GM18858 (cell line): ENCODE results near the gene CNNM4.

ENCODE experiments used
- ATAC-seq: cut with Tn5 transposase; IDR thresholded peaks from one replicate; pipeline ENCODE4 v1.9.1; 2021; ENCODE audit not compliant: unreplicated experiment

CNNM4 gene

GRCh38 chr2:96760036-96760985, at the start of gene CNNM4:
Gene CNNM4, plus strand, starts transcription at chr2:96760902. Its CDS starts 98 bp downstream, at chr2:96761000.
- ATAC-seq = peak; percentile 51

GRCh38 chr2:96710985-96711384, 49.7 kb upstream of the CNNM4 start:
- ATAC-seq = no peak

- ATAC-seq = no peak
Observed at GRCh38 chr2:96715658-96716057, 45.0 kb upstream of the CNNM4 start.

- ATAC-seq = no peak
Observed at GRCh38 chr2:96716388-96716787, 44.3 kb upstream of the CNNM4 start.

- no peak for ATAC-seq
Observed at GRCh38 chr2:96726131-96726530, 34.6 kb upstream of the CNNM4 start.

GRCh38 chr2:96727431-96727830, 33.3 kb upstream of the CNNM4 start:
- no peak for ATAC-seq

GRCh38 chr2:96729748-96730147, 31.0 kb upstream of the CNNM4 start:
- no peak for ATAC-seq

- no peak for ATAC-seq
Observed at GRCh38 chr2:96730212-96730611, 30.5 kb upstream of the CNNM4 start.

- ATAC-seq = no peak
Observed at GRCh38 chr2:96733931-96734330, 26.8 kb upstream of the CNNM4 start.

GRCh38 chr2:96734880-96735583, 25.7 kb upstream of the CNNM4 start:
- no peak for ATAC-seq

- ATAC-seq = no peak
Observed at GRCh38 chr2:96737251-96737650, 23.5 kb upstream of the CNNM4 start.

GRCh38 chr2:96737831-96738230, 22.9 kb upstream of the CNNM4 start:
- no peak for ATAC-seq

GRCh38 chr2:96739076-96739632, 21.5 kb upstream of the CNNM4 start:
- no peak for ATAC-seq

GRCh38 chr2:96739633-96740428, 20.9 kb upstream of the CNNM4 start, which contains the start of gene LMAN2L:
Gene LMAN2L, minus strand, starts transcription at chr2:96740064. Its CDS starts 24 bp downstream, at chr2:96740040.
- peak; percentile 87 for ATAC-seq

GRCh38 chr2:96747061-96747617, 13.6 kb upstream of the CNNM4 start:
- no peak for ATAC-seq

- no peak for ATAC-seq
Observed at GRCh38 chr2:96751800-96752199, 8.9 kb upstream of the CNNM4 start.

- ATAC-seq = no peak
Observed at GRCh38 chr2:96753661-96754282, 6.9 kb upstream of the CNNM4 start.

GRCh38 chr2:96754317-96754716, 6.4 kb upstream of the CNNM4 start:
- no peak for ATAC-seq

GRCh38 chr2:96756788-96757476, 3.8 kb upstream of the CNNM4 start:
- ATAC-seq = no peak
